HG02759 (cell line): Measurements from ENCODE around the gene RDX.
"Not testable (repeated sequence)": the region's sequence is repeated elsewhere in the genome, so short reads cannot be mapped to it uniquely, and the experiment has no call there.

Experiments used
- ATAC-seq: cut with Tn5 transposase; IDR thresholded peaks from one replicate; pipeline ENCODE4 v1.9.1; 2021; ENCODE audit warnings: mild to moderate bottlenecking, moderate library complexity; ENCODE audit not compliant: unreplicated experiment

Gene RDX

DNA sequence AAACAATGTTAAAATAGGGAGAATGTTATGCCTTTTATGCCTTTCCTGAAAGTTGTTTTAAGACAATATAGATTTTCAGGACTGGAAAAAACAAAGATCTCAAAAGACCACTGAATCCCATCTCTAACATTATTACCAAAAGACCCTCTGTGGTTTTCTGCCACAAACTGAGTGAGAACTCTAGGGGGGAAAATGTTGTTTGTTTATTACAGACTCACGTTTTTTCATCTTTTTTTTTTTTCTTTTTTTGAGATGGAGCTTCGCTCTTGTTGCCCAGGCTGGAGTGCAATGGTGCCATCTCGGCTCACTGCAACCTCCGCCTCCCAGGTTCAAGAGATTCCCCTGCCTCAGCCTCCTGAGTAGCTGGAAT is 9.6 kb upstream of the RDX start:
- ATAC-seq, result not testable (repeated sequence)

DNA sequence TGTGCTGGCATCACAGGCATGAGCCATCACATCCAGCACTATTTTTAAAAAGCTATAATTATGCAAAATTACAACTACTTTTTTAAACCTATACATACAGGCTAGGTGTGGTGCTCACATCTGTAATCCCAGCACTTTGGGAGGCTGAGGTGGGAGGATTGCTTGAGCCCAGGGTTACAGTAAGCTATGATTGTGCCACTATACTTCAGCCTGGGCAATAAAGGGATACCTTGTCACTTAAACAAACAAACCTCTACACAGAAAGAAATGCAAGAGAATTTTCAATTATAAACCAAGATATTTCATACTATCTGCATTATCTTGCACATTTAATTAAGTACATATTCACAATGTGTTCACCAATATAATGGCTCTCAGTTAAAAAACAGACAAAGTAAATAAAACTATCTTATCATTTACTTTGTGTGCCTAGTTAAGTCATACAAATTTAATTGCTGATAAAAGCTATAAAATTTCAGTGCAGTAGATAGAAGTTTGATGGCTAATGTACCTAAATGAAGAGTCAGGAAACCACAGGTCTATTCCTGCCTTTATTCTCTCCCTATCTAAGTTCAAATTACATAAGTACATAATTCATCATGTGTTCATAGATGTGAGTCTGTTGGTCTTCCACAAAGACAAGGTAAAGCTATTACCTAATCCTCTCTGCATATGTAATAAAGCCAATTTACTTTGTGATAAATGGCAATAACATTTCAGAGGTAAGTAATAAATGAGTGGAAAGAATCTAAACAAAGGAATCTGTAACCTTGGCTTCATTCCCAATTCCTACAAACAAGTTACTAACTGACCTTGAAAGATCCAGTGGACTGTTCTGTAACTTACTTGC is 9.0 kb upstream of the RDX start:
- no peak for ATAC-seq

GRCh38 chr11:110303414-110303826 is 7.0 kb upstream of the RDX start:
- ATAC-seq, result no peak

- no peak for ATAC-seq
Measured at GRCh38 chr11:110301577-110301976, 5.2 kb upstream of the RDX start.

DNA sequence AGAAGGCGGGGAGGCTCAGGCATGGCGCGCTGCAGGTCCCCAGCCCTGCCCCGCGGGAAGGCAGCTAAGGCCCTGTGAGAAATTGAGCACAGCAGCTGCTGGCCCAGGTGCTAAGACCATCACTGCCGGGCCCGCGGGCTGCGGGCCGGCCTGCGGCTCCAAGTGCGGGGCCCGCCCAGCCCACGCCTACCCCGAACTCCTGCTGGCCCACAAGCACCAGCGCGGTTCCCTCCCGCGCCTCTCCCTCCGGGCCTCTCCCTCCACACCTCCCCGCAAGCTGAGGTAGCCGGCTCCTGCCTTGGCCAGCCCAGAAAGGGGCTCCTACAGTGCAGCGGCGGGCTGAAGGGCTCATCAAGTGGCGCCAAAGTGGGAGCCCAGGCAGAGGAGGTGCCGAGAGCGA is 4.6 kb upstream of the RDX start:
- ATAC-seq, result no peak

GRCh38 chr11:110299006-110299785 is 2.8 kb upstream of the RDX start:
- no peak for ATAC-seq

DNA sequence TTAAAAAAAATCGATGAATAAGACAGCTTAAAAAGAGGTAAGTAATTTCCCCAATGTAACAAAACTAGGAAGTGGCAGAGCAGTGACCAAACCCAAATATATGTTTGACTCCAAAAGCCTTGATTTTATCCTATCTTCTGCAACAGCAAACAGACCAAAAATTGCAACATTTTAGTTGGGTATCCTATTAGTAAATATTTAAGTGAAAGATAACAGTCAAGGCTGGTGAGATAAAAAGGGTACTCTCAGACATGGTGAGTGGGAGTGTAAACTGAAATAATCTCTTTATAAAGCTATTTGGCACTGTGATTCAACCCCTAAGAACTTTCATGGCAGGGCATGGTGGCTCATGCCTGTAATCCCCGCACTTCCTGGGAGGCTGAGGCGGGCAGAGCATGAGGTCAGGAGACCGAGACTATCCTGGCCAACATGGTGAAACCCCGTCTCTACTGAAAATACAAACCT is 1.9 kb upstream of the RDX start:
- ATAC-seq, result no peak

- no peak for ATAC-seq
Measured at GRCh38 chr11:110297726-110298300, 1.4 kb upstream of the RDX start.

GRCh38 chr11:110297076-110297725 is 787 bp upstream of the RDX start:
- ATAC-seq, result no peak

DNA sequence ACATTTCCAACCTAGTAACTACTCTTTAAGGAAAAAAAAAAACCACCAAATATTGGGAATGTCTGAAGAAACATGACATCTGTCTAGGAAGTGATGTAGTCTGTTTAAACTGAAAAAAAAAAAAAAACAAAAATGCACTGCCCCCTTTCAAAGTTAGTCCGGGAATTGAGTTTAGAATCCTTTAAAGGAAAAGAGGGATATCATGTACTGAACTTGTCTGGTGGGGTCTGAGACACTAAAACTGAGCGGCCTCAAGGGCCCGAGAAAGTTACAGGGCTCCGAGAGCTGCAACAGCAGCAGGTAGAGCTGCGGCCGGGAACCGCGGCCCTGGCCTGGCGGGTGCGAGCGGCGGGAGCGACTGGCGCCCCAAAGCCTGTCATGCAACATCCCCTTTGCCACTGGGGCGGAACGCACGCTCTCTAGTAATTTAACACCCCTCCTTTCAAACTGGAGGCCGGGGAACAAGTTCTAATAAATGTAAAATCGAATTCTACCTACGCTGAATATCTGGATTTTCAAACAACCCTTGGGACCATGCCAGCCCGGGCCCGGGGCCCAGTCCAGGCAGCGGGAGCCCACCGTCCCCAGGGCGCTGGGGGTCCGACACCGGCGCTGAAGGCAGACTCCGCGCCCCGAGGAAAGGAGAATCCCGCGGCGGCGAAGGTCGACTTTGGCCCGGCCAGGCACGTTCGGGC is 736 bp downstream of the RDX start:
- peak; percentile 59 for ATAC-seq

DNA sequence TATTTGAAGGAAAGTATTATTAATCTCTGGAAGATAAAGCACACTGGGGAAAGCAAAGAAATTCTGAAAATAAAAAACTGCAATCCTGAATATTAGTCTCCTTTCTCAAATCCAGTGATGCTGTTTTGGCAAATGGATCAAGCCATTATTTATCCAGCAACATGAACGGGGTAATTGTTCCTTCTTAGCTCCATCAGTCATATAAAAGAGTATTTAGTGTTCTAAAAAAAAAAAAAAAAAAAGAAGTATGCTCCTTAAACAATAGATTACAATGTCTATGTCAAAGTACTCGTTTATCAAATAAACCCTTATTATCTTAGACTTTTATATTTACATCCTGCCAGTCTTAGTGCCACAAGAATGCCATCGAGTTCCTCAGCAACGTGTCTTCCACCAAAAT is 1.3 kb downstream of the RDX start:
- no peak for ATAC-seq

GRCh38 chr11:110294509-110294908 is 1.9 kb downstream of the RDX start:
- ATAC-seq, result no peak

GRCh38 chr11:110293389-110293788 is 3.0 kb downstream of the RDX start:
- no peak for ATAC-seq

- not testable (repeated sequence) for ATAC-seq
Measured at GRCh38 chr11:110292146-110292545, 4.3 kb downstream of the RDX start.

- ATAC-seq, result no peak
Measured at GRCh38 chr11:110290591-110291334, 5.7 kb downstream of the RDX start.

DNA sequence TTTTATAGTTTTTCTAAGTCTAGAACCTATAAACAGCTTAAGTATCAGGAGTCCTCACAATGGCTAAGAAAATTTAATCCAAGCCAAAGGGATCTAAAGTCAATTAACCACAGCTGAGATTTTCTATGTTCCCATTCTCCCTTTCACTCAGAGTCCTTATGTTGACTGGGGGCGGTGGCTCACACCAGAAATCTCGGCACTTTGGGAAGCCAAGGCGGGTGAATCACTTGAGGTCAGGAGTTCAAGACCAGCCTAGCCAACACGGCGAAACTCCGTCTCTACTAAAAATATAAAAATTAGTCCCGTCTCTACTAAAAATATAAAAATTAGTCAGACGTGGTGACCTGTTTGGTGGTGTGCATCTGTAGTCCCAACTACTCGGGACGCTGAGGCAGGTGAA is 6.9 kb downstream of the RDX start:
- no peak for ATAC-seq

DNA sequence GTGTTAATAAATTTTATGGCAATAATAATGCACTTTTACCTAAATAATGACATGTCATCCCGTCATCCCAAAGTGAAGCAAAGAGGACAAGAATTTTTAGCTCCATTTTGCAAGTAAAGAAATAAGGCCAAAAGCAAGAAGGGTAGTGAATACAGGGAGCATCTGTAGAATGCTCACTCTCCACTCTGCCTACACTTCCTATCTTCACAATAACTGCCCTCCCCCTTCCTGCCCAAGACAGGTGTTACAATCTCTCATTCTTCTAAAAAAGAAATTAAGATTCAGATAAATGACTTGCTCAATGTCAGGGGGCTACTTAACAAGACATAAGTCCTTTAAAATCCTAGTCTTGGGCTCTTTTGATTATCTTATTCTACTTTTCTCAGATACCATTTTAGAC is 8.9 kb downstream of the RDX start:
- peak; percentile 47 for ATAC-seq

- no peak for ATAC-seq
Measured at GRCh38 chr11:110286298-110287040, 9.9 kb downstream of the RDX start.

GRCh38 chr11:110283862-110284261 is 12.6 kb downstream of the RDX start:
- ATAC-seq, result no peak
